Mucosa of stomach (tissue), 1 donor: ENCODE data around the gene BICDL2.
"Not testable (repeated sequence)": the region's sequence is repeated elsewhere in the genome, so short reads cannot be mapped to it uniquely, and the experiment has no call there.

Source experiments
- H3K27me3 ChIP-seq: one replicate; pipeline ENCODE4 v1.7.0; 2013; ENCODE audit warnings: mild to moderate bottlenecking, low read length; ENCODE audit not compliant: control insufficient read depth, insufficient read depth
- H3K36me3 ChIP-seq: one replicate; pipeline ENCODE4 v1.7.0; 2013; ENCODE audit warnings: low read length; ENCODE audit not compliant: control insufficient read depth, insufficient read depth
- H3K4me1 ChIP-seq: one replicate; pipeline ENCODE4 v1.7.0; 2013; ENCODE audit warnings: mild to moderate bottlenecking, low read length; ENCODE audit not compliant: control insufficient read depth, insufficient read depth
- H3K4me3 ChIP-seq: one replicate; pipeline ENCODE4 v1.7.0; 2013; ENCODE audit warnings: low read length
- H3K9ac ChIP-seq: one replicate; pipeline ENCODE4 v1.7.0; 2013; ENCODE audit warnings: mild to moderate bottlenecking, low read length, moderate library complexity
- H3K9me3 ChIP-seq: one replicate; pipeline ENCODE4 v1.7.0; 2013; ENCODE audit warnings: mild to moderate bottlenecking, low read length, moderate library complexity; ENCODE audit not compliant: control insufficient read depth
- donor health status: Pancreatic carcinoma.

Gene BICDL2, protein sequence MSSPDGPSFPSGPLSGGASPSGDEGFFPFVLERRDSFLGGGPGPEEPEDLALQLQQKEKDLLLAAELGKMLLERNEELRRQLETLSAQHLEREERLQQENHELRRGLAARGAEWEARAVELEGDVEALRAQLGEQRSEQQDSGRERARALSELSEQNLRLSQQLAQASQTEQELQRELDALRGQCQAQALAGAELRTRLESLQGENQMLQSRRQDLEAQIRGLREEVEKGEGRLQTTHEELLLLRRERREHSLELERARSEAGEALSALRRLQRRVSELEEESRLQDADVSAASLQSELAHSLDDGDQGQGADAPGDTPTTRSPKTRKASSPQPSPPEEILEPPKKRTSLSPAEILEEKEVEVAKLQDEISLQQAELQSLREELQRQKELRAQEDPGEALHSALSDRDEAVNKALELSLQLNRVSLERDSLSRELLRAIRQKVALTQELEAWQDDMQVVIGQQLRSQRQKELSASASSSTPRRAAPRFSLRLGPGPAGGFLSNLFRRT

DNA sequence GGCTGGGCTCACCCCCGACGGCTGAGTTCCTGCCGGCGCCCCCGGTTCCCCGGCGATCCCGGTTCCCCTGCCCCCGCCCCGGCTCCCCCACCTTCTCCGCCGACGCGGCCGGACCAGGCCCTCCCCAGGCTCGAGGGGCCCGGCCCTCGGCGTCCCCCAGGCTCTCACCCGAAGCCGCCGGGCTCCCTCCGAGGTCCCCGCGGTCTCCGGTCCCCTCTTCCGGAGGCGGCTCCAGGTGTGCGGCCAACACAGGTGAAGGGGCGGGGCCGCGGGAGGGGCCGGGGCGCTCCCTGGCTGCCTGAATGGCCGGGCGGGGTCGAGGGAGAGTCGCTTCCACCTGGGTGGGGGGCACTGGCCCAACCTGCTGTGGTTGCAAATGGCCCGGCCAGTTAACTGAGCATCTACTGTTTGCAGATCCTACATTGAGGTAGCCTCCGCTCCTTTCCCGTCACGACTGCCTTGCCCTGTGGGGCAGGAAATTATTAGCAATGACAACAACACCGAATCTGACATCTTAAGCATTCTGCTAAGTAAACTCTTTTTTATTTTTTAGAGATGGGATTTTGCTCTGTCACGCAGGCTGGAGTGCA, at the start of gene BICDL2:
TSS of gene BICDL2 (minus strand) at position 219 of the 590 bp plus-strand sequence. CDS start 1,448 bp downstream, outside the sequence.
- Histone ChIP-seq H3K4me1 (peaks cover 20% of the 10 kb centered on the region), H3K27me3 (peaks cover 47% of the 10 kb centered on the region), H3K9me3 (no peaks in the 10 kb centered on the region), H3K4me3 (peak within 1 kb of the TSS; percentile 46), H3K36me3 (no peaks in the 10 kb centered on the region), H3K9ac (peak within 1 kb of the TSS; percentile 91)

DNA sequence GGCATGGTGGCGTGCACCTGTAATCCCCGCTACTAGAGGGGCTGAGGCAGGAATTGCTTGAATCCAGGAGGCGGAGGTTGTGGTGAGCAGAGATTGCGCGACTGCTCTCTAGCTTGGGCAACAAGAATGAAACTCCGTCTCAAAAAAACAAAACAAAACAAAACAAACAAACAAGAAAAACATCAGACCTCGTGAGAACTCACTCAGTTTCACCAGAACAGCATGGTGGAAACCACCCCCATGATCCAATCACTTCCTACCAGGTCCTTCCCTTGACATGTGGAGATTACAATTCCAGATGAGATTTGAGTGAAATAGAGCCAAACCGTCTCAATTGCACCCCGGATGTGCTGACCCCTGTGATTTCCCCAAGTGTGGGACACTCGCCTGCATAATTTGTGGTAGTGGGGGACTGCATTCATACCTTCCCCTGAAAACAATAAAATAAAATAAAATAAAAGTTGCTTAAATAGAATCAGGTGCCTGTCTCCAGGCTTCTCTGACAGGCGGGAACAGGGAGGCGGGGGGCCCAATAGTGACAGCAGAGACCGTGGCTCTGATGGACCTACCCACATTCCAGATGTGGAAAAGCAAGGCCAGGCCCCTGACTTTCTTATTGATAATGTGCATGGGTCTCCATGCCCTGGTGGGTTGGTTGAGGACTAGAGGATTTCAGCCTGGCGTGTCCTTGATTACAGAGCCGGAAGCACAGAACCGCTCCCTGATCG, 49.3 kb upstream of the BICDL2 start:
- H3K9ac ChIP-seq = no peak overlapping the region
- no peak overlapping the region for H3K4me3 ChIP-seq
- H3K27me3 ChIP-seq = no peaks in the 10 kb centered on the region
- no peaks in the 10 kb centered on the region for H3K9me3 ChIP-seq
- no peaks in the 10 kb centered on the region for H3K36me3 ChIP-seq
- H3K4me1 ChIP-seq = peaks cover 9% of the 10 kb centered on the region

DNA sequence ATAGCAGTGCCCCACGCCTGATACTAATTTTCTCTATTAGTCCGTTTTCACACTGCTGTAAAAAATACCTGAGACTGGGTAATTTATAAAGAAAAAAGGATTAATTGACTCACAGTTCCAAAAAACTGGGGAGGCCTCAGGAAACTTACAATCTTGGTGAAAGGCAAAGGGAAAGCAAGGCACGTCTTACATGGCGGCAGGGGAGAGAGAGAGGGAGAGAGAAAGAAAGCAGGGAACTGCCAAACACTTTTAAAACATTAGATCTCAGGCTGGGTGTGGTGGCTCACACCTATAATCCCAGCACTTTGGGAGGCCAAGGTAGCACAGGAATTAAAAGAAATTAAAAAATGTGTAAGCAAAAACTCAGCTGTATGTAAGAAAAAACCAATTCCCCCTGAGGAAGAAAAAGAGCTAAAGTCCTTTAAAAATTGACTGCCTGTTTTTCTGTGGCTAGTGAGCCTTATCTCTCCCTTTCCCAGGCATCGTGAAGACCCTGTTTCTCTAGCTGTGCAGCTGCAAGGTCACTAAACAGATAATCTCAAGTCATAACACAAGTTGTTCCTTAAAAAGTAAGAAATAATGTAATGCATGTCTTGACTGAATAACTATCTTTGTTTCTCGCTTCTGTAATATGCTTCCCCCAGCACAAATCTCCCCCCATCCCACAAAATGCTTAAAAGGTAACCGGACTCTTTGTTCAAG, 48.4 kb upstream of the BICDL2 start:
- Histone ChIP-seq H3K27me3 (no peaks in the 10 kb centered on the region), H3K4me1 (peaks cover 9% of the 10 kb centered on the region), H3K9me3 (no peaks in the 10 kb centered on the region), H3K9ac (no peak overlapping the region), H3K4me3 (no peak overlapping the region), H3K36me3 (no peaks in the 10 kb centered on the region)

DNA sequence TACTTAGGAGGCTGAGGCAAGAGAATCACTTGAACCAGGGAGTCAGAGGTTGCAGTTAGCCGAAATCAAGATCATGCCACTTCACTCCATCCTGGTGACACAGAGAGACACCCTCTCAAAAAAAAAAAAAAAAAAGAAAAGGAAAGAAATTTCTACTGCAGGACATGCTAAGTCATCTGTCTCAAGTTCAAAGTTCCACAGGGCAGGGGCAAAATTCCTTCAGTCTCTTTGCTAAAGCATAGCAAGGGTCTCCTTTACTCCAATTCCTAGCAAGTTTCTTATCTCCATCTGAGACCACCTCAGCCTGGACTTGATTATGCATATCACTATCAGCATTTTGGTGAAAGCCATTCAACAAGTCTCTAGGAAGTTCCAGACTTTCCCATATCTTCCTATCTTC, 47.7 kb upstream of the BICDL2 start:
- Histone ChIP-seq H3K36me3 (no peaks in the 10 kb centered on the region), H3K4me3 (no peak overlapping the region), H3K27me3 (no peaks in the 10 kb centered on the region)

DNA sequence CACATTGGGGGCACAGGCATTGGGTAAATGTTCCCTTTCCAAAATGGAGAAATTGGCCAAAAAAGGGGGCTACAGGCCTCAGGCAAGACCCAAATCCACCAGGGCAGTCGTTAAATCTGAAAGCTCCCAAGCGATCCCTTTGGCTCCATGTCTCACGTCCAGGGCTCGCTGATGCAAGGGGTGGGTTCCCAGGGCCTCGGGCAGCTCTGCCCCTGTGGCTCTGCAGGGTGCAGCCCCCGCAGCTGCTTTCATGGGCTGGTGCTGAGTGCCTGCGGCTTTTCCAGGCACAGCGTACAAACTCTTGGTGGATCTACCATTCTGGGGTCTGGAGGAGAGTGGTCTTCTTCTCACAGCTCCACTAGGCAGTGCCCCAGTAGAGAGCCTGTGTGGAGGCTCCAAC, 46.7 kb upstream of the BICDL2 start:
- H3K4me3 ChIP-seq, H3K27me3 ChIP-seq, H3K4me1 ChIP-seq, H3K9ac ChIP-seq, H3K9me3 ChIP-seq, H3K36me3 ChIP-seq: not testable (repeated sequence)

More for the DNA sequence above, 47.7 kb upstream of the BICDL2 start:
- no peak overlapping the region for H3K9ac ChIP-seq
- H3K4me1 ChIP-seq = peaks cover 9% of the 10 kb centered on the region
- H3K9me3 ChIP-seq = no peaks in the 10 kb centered on the region

DNA sequence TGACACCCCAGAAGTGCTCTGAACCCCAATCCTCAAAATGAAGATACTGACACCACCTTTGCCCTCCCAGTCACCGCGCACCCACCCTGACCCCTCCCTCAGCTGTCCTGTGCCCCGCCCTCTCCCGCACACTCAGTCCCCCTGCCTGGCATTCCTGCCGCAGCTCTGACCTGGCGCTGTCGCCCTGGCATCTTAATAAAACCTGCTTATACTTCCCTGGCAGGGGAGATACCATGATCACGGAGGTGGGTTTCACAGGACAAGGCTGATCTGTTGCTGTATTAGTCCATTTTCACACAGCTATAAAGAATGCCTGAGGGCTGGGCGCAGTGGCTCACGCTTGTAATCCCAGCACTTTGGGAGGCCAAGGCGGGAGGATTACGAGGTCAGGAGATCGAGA, 45.2 kb upstream of the BICDL2 start:
- H3K9me3 ChIP-seq, H3K36me3 ChIP-seq, H3K4me1 ChIP-seq, H3K9ac ChIP-seq, H3K4me3 ChIP-seq, H3K27me3 ChIP-seq: not testable (repeated sequence)

DNA sequence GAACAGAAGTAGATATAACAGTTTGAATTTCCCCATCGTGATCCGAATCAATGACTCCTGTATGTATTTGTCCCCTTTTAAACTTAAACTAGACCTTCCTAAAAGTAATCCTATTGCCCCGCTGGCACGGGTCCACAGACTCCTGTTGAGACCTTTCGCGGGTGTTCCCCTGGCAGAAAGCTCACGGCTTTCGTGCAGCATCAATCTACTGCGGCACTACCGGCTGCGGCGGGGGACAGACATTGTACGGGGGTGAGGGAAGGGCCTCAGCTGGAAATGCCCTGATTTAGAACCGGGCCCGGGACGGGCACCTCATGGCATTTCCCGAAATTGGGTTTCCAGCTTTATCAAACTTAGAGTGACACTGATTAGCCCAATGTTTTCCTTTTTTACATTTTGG, 43.3 kb upstream of the BICDL2 start:
- Histone ChIP-seq H3K9ac (no peak overlapping the region), H3K4me3 (no peak overlapping the region), H3K36me3 (no peaks in the 10 kb centered on the region), H3K9me3 (no peaks in the 10 kb centered on the region), H3K4me1 (no peaks in the 10 kb centered on the region), H3K27me3 (no peaks in the 10 kb centered on the region)

DNA sequence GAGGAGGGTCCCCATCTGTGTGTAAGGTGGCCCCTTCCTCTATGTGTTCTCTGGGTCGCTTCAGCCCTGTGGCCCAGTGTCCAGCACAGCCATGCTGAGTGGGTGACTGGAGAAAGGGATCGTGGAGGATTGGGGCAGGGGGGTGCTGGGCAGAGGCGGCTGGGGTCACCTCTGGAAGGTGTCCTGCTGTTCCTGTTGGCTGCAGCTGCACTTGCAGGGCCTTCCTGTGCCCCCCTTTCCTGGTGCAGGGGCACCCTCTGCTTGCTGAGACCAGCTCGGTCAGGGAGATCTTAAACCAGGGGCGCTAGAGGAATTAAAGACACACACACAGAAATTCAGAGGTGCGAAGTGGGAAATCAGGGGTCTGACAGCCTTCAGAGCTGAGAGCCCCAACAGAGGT, 39.8 kb upstream of the BICDL2 start:
- Histone ChIP-seq H3K4me3 (no peak overlapping the region), H3K9ac (no peak overlapping the region), H3K27me3 (no peaks in the 10 kb centered on the region), H3K4me1 (no peaks in the 10 kb centered on the region), H3K9me3 (no peaks in the 10 kb centered on the region), H3K36me3 (no peaks in the 10 kb centered on the region)

DNA sequence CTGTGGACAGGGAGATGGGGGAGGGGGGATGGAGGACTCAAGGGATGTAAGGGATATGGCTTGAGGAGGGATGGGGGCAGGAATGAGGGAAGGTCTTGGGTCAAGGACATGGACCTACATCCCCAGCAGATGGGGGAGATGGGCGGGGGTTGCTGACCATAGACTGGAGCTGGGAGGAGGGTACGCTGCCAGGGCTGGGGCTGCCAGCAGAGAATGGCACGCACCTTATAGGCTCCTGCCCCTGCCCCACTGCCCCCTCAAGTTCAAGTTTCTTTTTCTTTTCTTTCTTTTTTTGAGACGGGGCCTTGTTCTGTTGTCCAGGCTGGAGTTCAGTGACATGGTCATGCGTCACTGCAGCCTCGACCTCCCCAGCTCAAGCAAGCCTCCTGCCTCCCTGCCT, 39.2 kb upstream of the BICDL2 start:
- H3K4me1 ChIP-seq, H3K4me3 ChIP-seq, H3K9ac ChIP-seq, H3K27me3 ChIP-seq, H3K9me3 ChIP-seq, H3K36me3 ChIP-seq: not testable (repeated sequence)

DNA sequence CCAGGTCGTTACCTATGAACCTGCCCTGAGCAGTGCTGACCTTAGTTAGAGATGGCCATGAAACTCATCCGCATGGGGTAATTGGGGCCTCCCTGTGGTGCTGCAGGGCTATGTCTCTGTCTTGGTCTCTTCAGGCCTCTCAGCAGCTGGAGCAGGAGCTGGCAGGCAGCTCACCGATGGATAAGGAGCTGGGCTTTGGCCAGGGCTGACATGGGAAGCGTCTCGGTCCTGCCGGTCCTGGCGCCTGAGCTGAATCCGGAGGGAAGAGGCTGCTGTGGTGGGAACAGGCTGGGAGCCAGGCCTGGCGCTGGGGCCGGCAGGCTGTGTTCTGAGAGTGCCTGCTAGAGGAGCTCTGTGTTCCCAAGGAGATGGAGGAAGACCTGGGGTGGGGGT, 38.8 kb upstream of the BICDL2 start:
- Histone ChIP-seq H3K36me3 (no peaks in the 10 kb centered on the region), H3K4me3 (no peak overlapping the region), H3K9ac (no peak overlapping the region), H3K4me1 (no peaks in the 10 kb centered on the region), H3K9me3 (no peaks in the 10 kb centered on the region), H3K27me3 (no peaks in the 10 kb centered on the region)

DNA sequence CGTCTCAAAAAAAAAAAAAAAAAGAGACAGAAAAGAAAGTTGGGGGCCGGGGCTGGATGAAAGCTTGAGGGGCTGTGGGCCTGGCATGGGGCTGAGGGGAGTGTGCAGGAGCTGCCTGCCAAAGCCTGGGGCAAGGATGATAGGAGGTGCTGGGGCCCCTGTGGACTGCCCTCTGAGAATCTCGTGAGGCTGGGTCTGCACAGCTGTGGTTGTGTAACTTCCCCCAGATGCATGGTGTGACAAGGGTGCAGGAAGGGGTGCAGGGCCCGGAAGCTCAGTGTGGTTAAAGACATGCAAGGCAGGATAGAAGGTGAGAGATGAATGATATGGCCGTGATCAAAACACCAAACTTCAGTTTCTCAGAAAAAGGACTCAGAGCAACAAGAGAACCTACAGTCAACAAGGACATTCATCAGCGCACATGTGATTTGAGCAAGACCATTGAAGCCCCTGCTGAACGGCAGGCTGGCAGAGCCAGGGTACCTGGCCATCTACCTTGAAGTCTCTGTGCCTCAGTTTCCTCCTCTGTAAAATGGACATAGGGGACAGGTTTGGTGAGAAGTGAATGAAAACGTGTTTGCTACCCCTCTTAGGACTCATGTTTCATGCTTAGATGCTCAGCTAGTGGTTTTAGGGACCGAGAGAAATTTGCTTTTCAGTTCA, 38.2 kb upstream of the BICDL2 start:
- no peak overlapping the region for H3K4me3 ChIP-seq
- H3K36me3 ChIP-seq = no peaks in the 10 kb centered on the region
- no peaks in the 10 kb centered on the region for H3K9me3 ChIP-seq
- H3K9ac ChIP-seq = no peak overlapping the region
- no peaks in the 10 kb centered on the region for H3K27me3 ChIP-seq
- no peaks in the 10 kb centered on the region for H3K4me1 ChIP-seq
